C4-2B (cell line): Measurements from ENCODE around the gene RIC3.

Source experiments
- ZFX ChIP-seq: fragments of 450-650 bp; IDR thresholded peaks from 2 replicates; pipeline ENCODE4 v1.6.1; 2017
- TF ChIP-seq, protein P1 (sequence below): fragments of 450-650 bp; conservative IDR thresholded peaks from 2 replicates; pipeline ENCODE4 v1.5.1; 2017; ENCODE audit warnings: mild to moderate bottlenecking

GRCh38 chr11:8058216-8058615 lies 110.6 kb downstream of the RIC3 start:
- TF ChIP-seq, protein P1, sequence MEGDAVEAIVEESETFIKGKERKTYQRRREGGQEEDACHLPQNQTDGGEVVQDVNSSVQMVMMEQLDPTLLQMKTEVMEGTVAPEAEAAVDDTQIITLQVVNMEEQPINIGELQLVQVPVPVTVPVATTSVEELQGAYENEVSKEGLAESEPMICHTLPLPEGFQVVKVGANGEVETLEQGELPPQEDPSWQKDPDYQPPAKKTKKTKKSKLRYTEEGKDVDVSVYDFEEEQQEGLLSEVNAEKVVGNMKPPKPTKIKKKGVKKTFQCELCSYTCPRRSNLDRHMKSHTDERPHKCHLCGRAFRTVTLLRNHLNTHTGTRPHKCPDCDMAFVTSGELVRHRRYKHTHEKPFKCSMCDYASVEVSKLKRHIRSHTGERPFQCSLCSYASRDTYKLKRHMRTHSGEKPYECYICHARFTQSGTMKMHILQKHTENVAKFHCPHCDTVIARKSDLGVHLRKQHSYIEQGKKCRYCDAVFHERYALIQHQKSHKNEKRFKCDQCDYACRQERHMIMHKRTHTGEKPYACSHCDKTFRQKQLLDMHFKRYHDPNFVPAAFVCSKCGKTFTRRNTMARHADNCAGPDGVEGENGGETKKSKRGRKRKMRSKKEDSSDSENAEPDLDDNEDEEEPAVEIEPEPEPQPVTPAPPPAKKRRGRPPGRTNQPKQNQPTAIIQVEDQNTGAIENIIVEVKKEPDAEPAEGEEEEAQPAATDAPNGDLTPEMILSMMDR = no peak
- TF ChIP-seq ZFX = no peak
